A673 (cell line): ENCODE data around the gene TEX48. TPM values are rescaled to one million over a fixed set of nuclear protein-coding genes. Genes with fewer than 3 reads are reported as not detected.

Experiments
- BruUV-seq: library from RNA; stranded (reverse); fragments of 400-500 nt; replicated peaks from 2 replicates; lab custom pipeline; 2021; lab: Mats Ljungman, UMichigan
- CTCF ChIA-PET: fragments of 300-600 bp; sonication (Branson Sonifier 250); formaldehyde crosslinking; loops from one replicate; lab custom pipeline; 2022; ENCODE audit warnings: antibody characterized with exemption; lab: Charles Lee
- POLR2A ChIA-PET: fragments of 300-600 bp; sonication (Branson Sonifier 250); formaldehyde crosslinking; loops from one replicate; lab custom pipeline; 2022; ENCODE audit warnings: antibody characterized with exemption; ENCODE audit not compliant: low non-redundant PET; lab: Charles Lee
- DNase-seq: peaks from one replicate; pipeline ENCODE4 v3.0.0-alpha.2; 2015; ENCODE audit warnings: low spot score
- H3K27ac ChIP-seq: fragments of 200-600 bp; sonication (generic); 2 replicates; pipeline ENCODE4 v1.5.1; 2016; ENCODE audit warnings: mixed run types, low read depth, mild to moderate bottlenecking, mixed read lengths, antibody characterized with exemption, low read length; ENCODE audit not compliant: poor library complexity, severe bottlenecking
- H3K27me3 ChIP-seq: fragments of 200-600 bp; sonication (generic); replicated peaks from 2 replicates; pipeline ENCODE4 v1.6.1; 2017; ENCODE audit warnings: mixed run types, low read depth, mild to moderate bottlenecking, mixed read lengths, antibody characterized with exemption, low read length; ENCODE audit not compliant: insufficient read depth, poor library complexity
- H3K36me3 ChIP-seq: fragments of 200-600 bp; sonication (generic); 2 replicates; pipeline ENCODE4 v1.6.1; 2016; ENCODE audit warnings: mixed run types, mild to moderate bottlenecking, mixed read lengths, antibody characterized with exemption, low read length; ENCODE audit not compliant: insufficient read depth, poor library complexity, severe bottlenecking
- H3K4me1 ChIP-seq: fragments of 200-600 bp; sonication (generic); 2 replicates; pipeline ENCODE4 v1.6.1; 2017; ENCODE audit warnings: mixed run types, mild to moderate bottlenecking, mixed read lengths, antibody characterized with exemption, low read length; ENCODE audit not compliant: insufficient read depth, poor library complexity, severe bottlenecking
- H3K4me3 ChIP-seq: fragments of 200-600 bp; sonication (generic); 2 replicates; pipeline ENCODE4 v1.5.1; 2016; ENCODE audit warnings: low read depth, mixed run types, mild to moderate bottlenecking, mixed read lengths, low read length; ENCODE audit not compliant: poor library complexity, severe bottlenecking
- H3K9me3 ChIP-seq: fragments of 200-600 bp; sonication (generic); 2 replicates; pipeline ENCODE4 v1.6.1; 2016; ENCODE audit warnings: mixed run types, low read depth, mild to moderate bottlenecking, mixed read lengths, antibody characterized with exemption, low read length; ENCODE audit not compliant: poor library complexity, severe bottlenecking
- EZH2 ChIP-seq: fragments of 200-600 bp; sonication (generic); IDR thresholded peaks from 2 replicates; pipeline ENCODE4 v1.6.1; 2017; ENCODE audit warnings: borderline replicate concordance, low read depth, mild to moderate bottlenecking, mixed read lengths, antibody characterized with exemption, low read length; ENCODE audit not compliant: poor library complexity, severe bottlenecking
- intact Hi-C: fragments of 100-400 bp; cut with micrococcal nuclease; formaldehyde crosslinking; loops from one replicate; pipeline ENCODE4 v1.10.0; 2022; ENCODE audit not compliant: unreplicated experiment
- total RNA-seq: library from RNA; stranded (reverse); gene quantifications from 2 replicates; pipeline ENCODE4 v1.2.3, GENCODE V29; 2021
- TF ChIP-seq, protein P1 (sequence below): fragments of 300-800, 200-600 bp; sonication (generic); conservative IDR thresholded peaks from 2 replicates; pipeline ENCODE4 v1.5.1; 2017; ENCODE audit warnings: low read depth, mild to moderate bottlenecking, antibody characterized with exemption, low read length, moderate library complexity, mixed read lengths

TEX48 gene
- total RNA-seq, 1 experiment from 2014 or later: not detected

DNA sequence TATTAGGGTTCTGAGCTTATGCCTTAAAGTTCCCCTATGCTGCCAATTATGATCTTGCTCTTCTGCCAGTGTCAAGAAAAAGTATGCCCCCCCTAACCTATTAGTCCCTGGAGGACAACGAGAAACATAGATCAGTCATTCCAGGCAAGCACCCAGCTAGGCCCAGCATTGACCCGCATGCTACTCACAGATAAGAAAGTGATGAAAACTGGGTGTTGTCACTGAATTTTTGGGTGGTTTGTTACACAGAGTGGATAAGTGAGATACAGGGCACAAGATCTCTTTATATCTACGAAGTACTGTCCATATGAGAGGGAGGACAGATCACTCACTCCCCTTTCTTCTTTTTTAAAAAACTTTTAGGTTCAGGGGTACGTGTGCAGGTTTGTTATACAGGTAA is 6.4 kb upstream of the TEX48 start:
- TF ChIP-seq, protein P1, sequence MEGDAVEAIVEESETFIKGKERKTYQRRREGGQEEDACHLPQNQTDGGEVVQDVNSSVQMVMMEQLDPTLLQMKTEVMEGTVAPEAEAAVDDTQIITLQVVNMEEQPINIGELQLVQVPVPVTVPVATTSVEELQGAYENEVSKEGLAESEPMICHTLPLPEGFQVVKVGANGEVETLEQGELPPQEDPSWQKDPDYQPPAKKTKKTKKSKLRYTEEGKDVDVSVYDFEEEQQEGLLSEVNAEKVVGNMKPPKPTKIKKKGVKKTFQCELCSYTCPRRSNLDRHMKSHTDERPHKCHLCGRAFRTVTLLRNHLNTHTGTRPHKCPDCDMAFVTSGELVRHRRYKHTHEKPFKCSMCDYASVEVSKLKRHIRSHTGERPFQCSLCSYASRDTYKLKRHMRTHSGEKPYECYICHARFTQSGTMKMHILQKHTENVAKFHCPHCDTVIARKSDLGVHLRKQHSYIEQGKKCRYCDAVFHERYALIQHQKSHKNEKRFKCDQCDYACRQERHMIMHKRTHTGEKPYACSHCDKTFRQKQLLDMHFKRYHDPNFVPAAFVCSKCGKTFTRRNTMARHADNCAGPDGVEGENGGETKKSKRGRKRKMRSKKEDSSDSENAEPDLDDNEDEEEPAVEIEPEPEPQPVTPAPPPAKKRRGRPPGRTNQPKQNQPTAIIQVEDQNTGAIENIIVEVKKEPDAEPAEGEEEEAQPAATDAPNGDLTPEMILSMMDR: no peak
- no peak for TF ChIP-seq EZH2
- CTCF ChIA-PET: no interaction called here
- BruUV-seq: no TSS peak
- Histone ChIP-seq H3K9me3 (no peaks in the 10 kb centered on the region), H3K4me3 (no peak overlapping the region), H3K36me3 (no peaks in the 10 kb centered on the region), H3K27ac (no peak overlapping the region), H3K4me1 (no peaks in the 10 kb centered on the region), H3K27me3 (no peaks in the 10 kb centered on the region)
- intact Hi-C loops: no loop called here
- POLR2A ChIA-PET: no interaction called here
- no peak for DNase-seq

DNA sequence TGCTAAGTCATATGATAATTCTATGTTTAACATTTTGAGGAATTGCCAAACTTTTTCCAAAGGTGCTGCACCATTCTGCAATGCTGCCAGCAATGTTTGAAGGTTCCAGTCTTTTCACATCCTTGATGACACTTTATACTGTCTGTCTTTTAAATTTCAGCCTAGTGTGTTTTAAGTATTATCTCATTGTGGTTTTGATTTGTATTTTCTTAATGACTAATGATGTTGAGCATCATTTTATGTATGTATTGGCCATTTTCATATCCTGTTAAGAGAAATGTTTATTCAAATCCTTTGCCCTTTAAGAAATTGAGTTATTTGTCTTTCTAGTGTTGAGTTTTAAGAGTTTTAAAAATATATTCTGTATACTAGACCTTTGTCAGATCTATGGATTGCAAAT is 5.0 kb upstream of the TEX48 start:
- H3K27me3 ChIP-seq: no peaks in the 10 kb centered on the region
- CTCF ChIA-PET: no interaction called here
- no peaks in the 10 kb centered on the region for H3K4me1 ChIP-seq
- DNase-seq: no peak
- POLR2A ChIA-PET: no interaction called here
- no peaks in the 10 kb centered on the region for H3K36me3 ChIP-seq
- TF ChIP-seq, protein P1: no peak
- no peak for TF ChIP-seq EZH2
- no peaks in the 10 kb centered on the region for H3K9me3 ChIP-seq
- intact Hi-C loops: no loop called here
- no TSS peak for BruUV-seq
- H3K4me3 ChIP-seq: no peak overlapping the region
- no peak overlapping the region for H3K27ac ChIP-seq

DNA sequence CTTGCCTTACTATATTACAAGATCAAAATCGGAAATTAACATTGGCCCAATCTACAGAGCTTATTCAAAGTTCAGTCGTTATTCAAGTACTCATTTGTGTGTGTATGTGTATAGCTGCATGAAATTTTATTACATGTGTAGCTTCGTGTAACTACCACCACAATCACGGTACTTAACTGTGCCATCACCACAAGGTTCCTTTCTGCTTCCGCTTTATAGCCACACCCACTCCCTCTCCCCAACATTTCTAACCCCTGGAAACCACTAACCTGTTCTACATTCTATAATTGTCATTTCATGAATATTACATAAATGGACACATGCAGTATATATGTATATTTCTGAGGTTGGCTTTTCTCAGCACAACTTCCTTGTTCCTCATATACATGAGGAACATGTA is 4.0 kb upstream of the TEX48 start:
- intact Hi-C loops: no loop called here
- POLR2A ChIA-PET: no interaction called here
- Histone ChIP-seq H3K9me3 (no peaks in the 10 kb centered on the region), H3K4me1 (peaks cover 4% of the 10 kb centered on the region), H3K27me3 (no peaks in the 10 kb centered on the region), H3K36me3 (no peaks in the 10 kb centered on the region), H3K4me3 (no peak overlapping the region), H3K27ac (no peak overlapping the region)
- TF ChIP-seq, protein P1: no peak
- CTCF ChIA-PET: no interaction called here
- no peak for DNase-seq
- BruUV-seq: no TSS peak
